Body of pancreas (tissue), 4 donors: Measurements from ENCODE around the gene C20orf96.

Experiments used
- POLR2A ChIP-seq, 3 donors: fragments of 450-650 bp; IDR thresholded peaks; one replicate each; pipeline ENCODE4 v1.6.1; 2016; ENCODE audit warnings: antibody characterized with exemption in 3 of 3, mild to moderate bottlenecking in 2 of 3
- TF ChIP-seq, protein P1 (sequence below), 7 experiments: fragments of 450-650 bp in 4 of 7; fragments of 200-600 bp in 3 of 7; sonication (generic) in 3 of 7; IDR thresholded peaks; one replicate each; pipeline ENCODE4 v1.5.1; 2016 to 2019; ENCODE audit warnings: antibody characterized with exemption in 7 of 7

- TF ChIP-seq, protein P1, sequence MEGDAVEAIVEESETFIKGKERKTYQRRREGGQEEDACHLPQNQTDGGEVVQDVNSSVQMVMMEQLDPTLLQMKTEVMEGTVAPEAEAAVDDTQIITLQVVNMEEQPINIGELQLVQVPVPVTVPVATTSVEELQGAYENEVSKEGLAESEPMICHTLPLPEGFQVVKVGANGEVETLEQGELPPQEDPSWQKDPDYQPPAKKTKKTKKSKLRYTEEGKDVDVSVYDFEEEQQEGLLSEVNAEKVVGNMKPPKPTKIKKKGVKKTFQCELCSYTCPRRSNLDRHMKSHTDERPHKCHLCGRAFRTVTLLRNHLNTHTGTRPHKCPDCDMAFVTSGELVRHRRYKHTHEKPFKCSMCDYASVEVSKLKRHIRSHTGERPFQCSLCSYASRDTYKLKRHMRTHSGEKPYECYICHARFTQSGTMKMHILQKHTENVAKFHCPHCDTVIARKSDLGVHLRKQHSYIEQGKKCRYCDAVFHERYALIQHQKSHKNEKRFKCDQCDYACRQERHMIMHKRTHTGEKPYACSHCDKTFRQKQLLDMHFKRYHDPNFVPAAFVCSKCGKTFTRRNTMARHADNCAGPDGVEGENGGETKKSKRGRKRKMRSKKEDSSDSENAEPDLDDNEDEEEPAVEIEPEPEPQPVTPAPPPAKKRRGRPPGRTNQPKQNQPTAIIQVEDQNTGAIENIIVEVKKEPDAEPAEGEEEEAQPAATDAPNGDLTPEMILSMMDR (IDR thresholded peaks at IDR 0.05), result no peak
- TF ChIP-seq POLR2A (IDR thresholded peaks at IDR 0.05), result no peak
These were observed 6.4 kb downstream of the C20orf96 start for GRCh38 chr20:284172-284571.
